GM23338 (cell line): Measurements from ENCODE around the gene BTN2A1.

Source experiments
- CREB1 ChIP-seq: fragments of 250-450 bp; sonication (Bioruptor Pico); IDR thresholded peaks from 2 replicates; pipeline ENCODE4 v1.5.0; 2020; ENCODE audit warnings: low read depth, mild to moderate bottlenecking, moderate library complexity
- JUNB ChIP-seq: IDR thresholded peaks from one replicate; pipeline ENCODE4 v1.6.1; 2016; ENCODE audit warnings: antibody characterized with exemption; ENCODE audit not compliant: unreplicated experiment
- NANOG ChIP-seq: IDR thresholded peaks from 2 replicates; pipeline ENCODE4 v1.6.1; 2016; ENCODE audit warnings: antibody characterized with exemption, borderline replicate concordance
- POLR2AphosphoS5 ChIP-seq: IDR thresholded peaks from 2 replicates; pipeline ENCODE4 v1.6.1; 2016; ENCODE audit warnings: antibody characterized with exemption, low read depth
- REST ChIP-seq: IDR thresholded peaks from one replicate; pipeline ENCODE4 v1.6.1; 2018; ENCODE audit warnings: antibody characterized with exemption; ENCODE audit not compliant: unreplicated experiment
- TF ChIP-seq, protein P1 (sequence below), 2 experiments: fragments of 200-600 bp in 1 of 2; sonication (generic) in 1 of 2; conservative IDR thresholded peaks; 2 replicates each; pipeline versions ENCODE4 v1.5.1 to v1.6.1; 2016 to 2017; ENCODE audit warnings: antibody characterized with exemption in 2 of 2, low read depth in 2 of 2, mild to moderate bottlenecking in 2 of 2, moderate library complexity in 1 of 2

DNA sequence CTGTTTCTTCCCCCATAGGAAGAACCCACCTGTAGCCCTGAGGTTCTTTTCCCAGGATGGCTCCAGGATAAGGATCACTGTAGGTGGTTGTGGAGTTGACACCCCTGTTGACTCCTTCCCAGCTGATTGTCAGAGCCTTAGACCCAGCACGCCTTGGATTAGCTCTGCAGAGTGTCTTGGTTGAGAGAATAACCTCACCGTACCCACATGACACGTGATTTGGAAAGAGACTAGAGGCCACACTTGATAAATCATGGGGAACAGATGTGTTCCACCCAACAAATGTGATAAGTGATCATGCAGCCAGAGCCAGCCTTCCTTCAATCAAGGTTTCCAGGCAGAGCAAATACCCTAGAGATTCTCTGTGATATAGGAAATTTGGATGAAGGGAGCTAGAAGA is 43.5 kb upstream of the BTN2A1 start:
- TF ChIP-seq, protein P1, sequence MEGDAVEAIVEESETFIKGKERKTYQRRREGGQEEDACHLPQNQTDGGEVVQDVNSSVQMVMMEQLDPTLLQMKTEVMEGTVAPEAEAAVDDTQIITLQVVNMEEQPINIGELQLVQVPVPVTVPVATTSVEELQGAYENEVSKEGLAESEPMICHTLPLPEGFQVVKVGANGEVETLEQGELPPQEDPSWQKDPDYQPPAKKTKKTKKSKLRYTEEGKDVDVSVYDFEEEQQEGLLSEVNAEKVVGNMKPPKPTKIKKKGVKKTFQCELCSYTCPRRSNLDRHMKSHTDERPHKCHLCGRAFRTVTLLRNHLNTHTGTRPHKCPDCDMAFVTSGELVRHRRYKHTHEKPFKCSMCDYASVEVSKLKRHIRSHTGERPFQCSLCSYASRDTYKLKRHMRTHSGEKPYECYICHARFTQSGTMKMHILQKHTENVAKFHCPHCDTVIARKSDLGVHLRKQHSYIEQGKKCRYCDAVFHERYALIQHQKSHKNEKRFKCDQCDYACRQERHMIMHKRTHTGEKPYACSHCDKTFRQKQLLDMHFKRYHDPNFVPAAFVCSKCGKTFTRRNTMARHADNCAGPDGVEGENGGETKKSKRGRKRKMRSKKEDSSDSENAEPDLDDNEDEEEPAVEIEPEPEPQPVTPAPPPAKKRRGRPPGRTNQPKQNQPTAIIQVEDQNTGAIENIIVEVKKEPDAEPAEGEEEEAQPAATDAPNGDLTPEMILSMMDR (conservative IDR thresholded peaks at IDR 0.05; ENCODE audit: low read depth in 2 of 2) = no peak
- TF ChIP-seq REST = no peak
- TF ChIP-seq JUNB = no peak
- no peak for TF ChIP-seq CREB1 (CRISPR knock-in tag)
- TF ChIP-seq NANOG = no peak
- TF ChIP-seq POLR2AphosphoS5 = no peak
